ENCODE data around the gene CIBAR2.

Gene CIBAR2

DNA sequence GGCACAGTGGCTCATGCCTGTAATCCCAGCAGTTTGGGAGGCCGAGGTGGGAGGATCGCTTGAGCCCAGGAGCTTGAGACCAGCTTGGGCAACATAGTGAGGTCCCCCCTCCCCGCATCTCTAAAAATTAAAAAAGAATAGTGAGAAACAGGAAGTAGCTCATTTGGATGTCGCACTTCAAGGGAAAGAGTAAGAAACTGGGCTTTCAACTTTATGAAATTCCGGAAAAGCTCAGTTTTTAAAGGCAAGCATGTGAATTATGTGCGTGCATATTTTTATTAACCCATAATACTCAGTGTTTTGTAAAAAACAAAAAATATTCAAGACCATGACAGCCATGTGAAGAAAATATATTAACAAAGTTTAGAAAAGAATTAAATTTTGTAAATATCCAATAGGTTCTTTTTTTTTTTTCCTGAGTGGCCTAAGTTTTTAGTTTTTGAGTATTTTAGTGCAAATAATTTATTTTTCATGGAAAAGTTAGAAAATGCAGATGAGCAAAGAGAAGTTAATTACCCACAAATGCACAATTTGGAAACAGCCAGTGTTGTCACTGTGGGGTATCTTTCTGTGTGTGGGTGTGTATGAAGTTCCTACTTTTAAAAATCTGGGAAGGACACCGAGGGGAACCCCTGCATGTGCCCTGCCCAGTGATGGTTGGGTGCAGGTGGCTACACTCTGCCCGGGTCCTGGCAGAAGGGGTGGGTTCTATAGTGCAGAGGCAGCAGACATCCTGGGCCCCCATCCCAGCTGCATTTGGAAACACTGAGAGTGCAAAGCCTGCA, 40.0 kb downstream of the CIBAR2 start:
- TF ChIP-seq SPI1 (IDR thresholded peaks at IDR 0.05; ENCODE audit: low read depth, low read length) (no peak), POLR2AphosphoS5 (IDR thresholded peaks at IDR 0.05; ENCODE audit: low read depth, low read length) (no peak), PAX5 (IDR thresholded peaks at IDR 0.05; ENCODE audit: insufficient read depth, low read length, severe bottlenecking) (no peak), POLR2A (IDR thresholded peaks at IDR 0.05; ENCODE audit: low read depth, low read length) (no peak), POU2F2 (IDR thresholded peaks at IDR 0.05; ENCODE audit: low read depth, low read length) (no peak), TAF1 (IDR thresholded peaks at IDR 0.05; ENCODE audit: low read depth, low read length) (no peak)
- FAIRE-seq (no peak), DNase-seq (ENCODE audit: insufficient read length, low spot score) (no peak)

DNA sequence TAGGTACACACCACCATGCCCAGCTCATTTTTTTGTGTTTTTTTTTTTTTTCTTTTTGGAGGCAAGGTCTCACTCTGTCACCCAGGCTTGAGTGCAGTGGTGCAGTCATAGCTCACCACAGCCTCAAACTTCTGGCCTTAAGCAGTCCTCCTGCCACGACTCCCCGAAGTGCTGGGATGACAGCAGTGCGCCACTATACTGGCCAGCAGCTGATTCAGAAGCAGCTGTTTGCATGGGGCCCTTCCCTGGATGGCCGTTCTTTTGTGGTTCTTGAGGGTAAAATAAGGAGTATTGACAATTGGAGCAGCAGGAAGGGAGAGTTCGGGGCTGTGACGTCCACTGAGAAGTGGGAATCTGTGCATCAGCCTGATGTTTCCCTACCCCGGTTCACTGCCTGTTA, 43.1 kb downstream of the CIBAR2 start:
- DNase-seq (ENCODE audit: insufficient read length, low spot score) (no peak), FAIRE-seq (no peak)
- TF ChIP-seq SPI1 (IDR thresholded peaks at IDR 0.05; ENCODE audit: low read depth, low read length) (no peak), POLR2A (IDR thresholded peaks at IDR 0.05; ENCODE audit: low read depth, low read length) (no peak), POU2F2 (IDR thresholded peaks at IDR 0.05; ENCODE audit: low read depth, low read length) (no peak), POLR2AphosphoS5 (IDR thresholded peaks at IDR 0.05; ENCODE audit: low read depth, low read length) (no peak), PAX5 (IDR thresholded peaks at IDR 0.05; ENCODE audit: insufficient read depth, low read length, severe bottlenecking) (no peak), TAF1 (IDR thresholded peaks at IDR 0.05; ENCODE audit: low read depth, low read length) (no peak)

DNA sequence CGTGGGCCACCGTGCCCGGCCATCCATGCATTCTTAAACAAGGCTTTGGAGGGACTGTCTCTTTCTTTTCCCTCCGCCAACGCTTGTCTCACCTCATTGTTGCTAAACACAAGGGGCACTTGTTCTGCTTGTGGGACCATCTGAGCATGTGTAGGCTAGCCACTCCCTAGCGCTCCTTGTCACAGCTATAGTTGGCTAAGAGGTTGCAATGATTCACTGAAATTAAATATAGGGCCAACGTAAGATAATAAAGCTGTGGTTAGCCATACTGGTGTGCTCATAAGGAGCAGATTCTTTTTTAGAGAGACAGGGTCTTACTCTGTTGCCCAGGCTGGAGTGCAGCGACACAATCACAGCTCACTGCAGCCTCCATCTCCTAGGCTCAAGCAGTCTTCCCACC, 43.5 kb downstream of the CIBAR2 start:
- FAIRE-seq (no peak), DNase-seq (ENCODE audit: insufficient read length, low spot score) (no peak)
- TF ChIP-seq POU2F2 (IDR thresholded peaks at IDR 0.05; ENCODE audit: low read depth, low read length), result no peak
- no peak for TF ChIP-seq TAF1 (IDR thresholded peaks at IDR 0.05; ENCODE audit: low read depth, low read length)
- TF ChIP-seq POLR2AphosphoS5 (IDR thresholded peaks at IDR 0.05; ENCODE audit: low read depth, low read length), result no peak
- no peak for TF ChIP-seq PAX5 (IDR thresholded peaks at IDR 0.05; ENCODE audit: insufficient read depth, low read length, severe bottlenecking)
- TF ChIP-seq SPI1 (IDR thresholded peaks at IDR 0.05; ENCODE audit: low read depth, low read length), result no peak
- no peak for TF ChIP-seq POLR2A (IDR thresholded peaks at IDR 0.05; ENCODE audit: low read depth, low read length)

DNA sequence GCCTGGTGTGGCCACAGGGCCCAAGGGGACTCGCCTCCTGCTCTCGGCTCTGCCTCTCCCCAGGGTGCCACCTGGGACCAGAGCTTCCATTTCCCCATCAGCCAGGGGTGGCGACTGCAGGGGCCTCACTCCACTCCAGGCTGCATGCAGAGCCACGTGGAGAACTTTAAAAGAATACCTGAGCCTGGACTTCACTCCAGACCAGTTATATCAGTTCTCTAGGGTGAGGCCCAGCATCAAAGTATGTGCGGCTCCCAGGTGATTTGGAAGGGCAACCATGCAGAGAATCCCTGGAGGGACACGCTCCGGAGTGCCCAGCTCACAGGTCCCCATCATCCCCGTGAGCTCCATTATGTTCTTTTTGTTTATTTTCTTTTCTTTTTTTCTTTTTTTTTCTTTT, 44.8 kb downstream of the CIBAR2 start:
- TF ChIP-seq SPI1 (IDR thresholded peaks at IDR 0.05; ENCODE audit: low read depth, low read length), result no peak
- no peak for TF ChIP-seq PAX5 (IDR thresholded peaks at IDR 0.05; ENCODE audit: insufficient read depth, low read length, severe bottlenecking)
- no peak for TF ChIP-seq POLR2A (IDR thresholded peaks at IDR 0.05; ENCODE audit: low read depth, low read length)
- no peak for TF ChIP-seq POLR2AphosphoS5 (IDR thresholded peaks at IDR 0.05; ENCODE audit: low read depth, low read length)
- no peak for TF ChIP-seq POU2F2 (IDR thresholded peaks at IDR 0.05; ENCODE audit: low read depth, low read length)
- TF ChIP-seq TAF1 (IDR thresholded peaks at IDR 0.05; ENCODE audit: low read depth, low read length), result no peak
- FAIRE-seq, result no peak

DNA sequence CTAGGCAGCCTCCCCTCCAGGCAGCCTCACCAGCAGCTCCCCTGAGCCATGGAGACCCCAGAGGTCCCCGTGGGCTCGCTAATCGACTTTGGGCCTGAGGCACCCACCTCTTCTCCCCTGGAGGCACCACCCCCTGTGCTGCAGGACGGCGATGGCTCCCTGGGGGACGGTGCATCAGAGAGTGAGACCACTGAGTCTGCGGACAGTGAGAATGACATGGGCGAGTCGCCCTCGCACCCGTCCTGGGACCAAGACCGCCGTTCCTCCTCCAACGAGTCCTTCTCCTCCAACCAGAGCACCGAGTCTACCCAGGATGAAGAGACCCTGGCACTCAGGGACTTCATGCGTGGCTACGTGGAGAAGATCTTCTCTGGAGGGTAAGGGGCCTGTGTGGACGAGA, 45.2 kb downstream of the CIBAR2 start:
- DNase-seq (ENCODE audit: insufficient read length, low spot score) (no peak), FAIRE-seq (no peak)
- TF ChIP-seq PAX5 (IDR thresholded peaks at IDR 0.05; ENCODE audit: insufficient read depth, low read length, severe bottlenecking), result no peak
- TF ChIP-seq SPI1 (IDR thresholded peaks at IDR 0.05; ENCODE audit: low read depth, low read length), result no peak

More for the DNA sequence above, 44.8 kb downstream of the CIBAR2 start:
- DNase-seq (ENCODE audit: insufficient read length, low spot score), result no peak

DNA sequence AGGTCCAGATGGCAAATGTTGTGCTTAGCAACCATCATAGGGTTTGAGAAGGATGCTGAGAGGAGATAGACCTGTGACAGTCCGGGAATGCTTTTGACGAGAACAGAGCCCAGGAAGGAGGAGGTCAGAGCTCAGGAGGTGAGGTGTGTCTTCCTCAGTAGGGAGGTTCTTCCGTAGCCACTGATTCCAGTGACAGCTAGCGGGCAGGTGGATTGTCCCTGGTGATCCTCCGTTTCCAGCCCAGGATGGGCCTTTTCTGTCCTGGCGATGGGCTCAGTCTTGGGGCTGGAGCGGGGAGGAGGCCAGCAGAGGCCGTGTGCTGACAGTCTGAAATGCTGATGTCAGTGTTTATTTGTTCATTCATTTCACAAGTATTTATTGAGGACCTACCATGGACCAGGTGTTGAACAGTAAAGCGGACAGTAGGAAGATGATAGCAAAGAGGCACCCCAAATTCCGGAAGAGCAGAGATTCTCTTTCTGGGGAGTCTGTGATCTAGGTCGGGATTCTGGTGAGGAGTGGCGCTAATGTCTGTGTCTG, 45.9 kb downstream of the CIBAR2 start:
- TF ChIP-seq POLR2A (IDR thresholded peaks at IDR 0.05; ENCODE audit: low read depth, low read length) (no peak), SPI1 (IDR thresholded peaks at IDR 0.05; ENCODE audit: low read depth, low read length) (no peak), PAX5 (IDR thresholded peaks at IDR 0.05; ENCODE audit: insufficient read depth, low read length, severe bottlenecking) (no peak), POU2F2 (IDR thresholded peaks at IDR 0.05; ENCODE audit: low read depth, low read length) (no peak), TAF1 (IDR thresholded peaks at IDR 0.05; ENCODE audit: low read depth, low read length) (no peak), POLR2AphosphoS5 (IDR thresholded peaks at IDR 0.05; ENCODE audit: low read depth, low read length) (no peak)
- DNase-seq (ENCODE audit: insufficient read length, low spot score) (no peak), FAIRE-seq (no peak)

DNA sequence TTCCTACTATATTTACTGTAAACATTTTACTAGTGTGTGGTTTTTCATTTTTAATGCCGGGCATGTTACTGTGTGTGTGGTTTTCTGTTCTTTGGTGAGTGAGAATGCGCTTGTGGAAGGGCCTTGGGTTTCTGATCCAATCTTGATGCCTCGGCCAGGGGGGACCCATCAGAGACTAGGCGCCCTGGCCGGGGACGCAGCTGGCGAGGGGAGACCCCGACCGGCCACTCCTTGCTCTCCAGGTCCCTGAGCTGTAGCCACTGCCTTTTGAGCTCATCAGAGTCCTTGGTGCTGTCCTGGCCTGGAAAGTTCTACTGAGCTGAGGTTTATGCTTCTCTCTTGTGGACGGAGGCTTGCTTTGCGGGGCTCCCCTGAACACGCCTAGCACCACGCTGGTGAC, 47.2 kb downstream of the CIBAR2 start:
- FAIRE-seq (no peak), DNase-seq (ENCODE audit: insufficient read length, low spot score) (no peak)
- TF ChIP-seq SPI1 (IDR thresholded peaks at IDR 0.05; ENCODE audit: low read depth, low read length), result no peak
- no peak for TF ChIP-seq TAF1 (IDR thresholded peaks at IDR 0.05; ENCODE audit: low read depth, low read length)
- no peak for TF ChIP-seq POLR2AphosphoS5 (IDR thresholded peaks at IDR 0.05; ENCODE audit: low read depth, low read length)
- TF ChIP-seq POLR2A (IDR thresholded peaks at IDR 0.05; ENCODE audit: low read depth, low read length), result no peak
- no peak for TF ChIP-seq PAX5 (IDR thresholded peaks at IDR 0.05; ENCODE audit: insufficient read depth, low read length, severe bottlenecking)
- no peak for TF ChIP-seq POU2F2 (IDR thresholded peaks at IDR 0.05; ENCODE audit: low read depth, low read length)

DNA sequence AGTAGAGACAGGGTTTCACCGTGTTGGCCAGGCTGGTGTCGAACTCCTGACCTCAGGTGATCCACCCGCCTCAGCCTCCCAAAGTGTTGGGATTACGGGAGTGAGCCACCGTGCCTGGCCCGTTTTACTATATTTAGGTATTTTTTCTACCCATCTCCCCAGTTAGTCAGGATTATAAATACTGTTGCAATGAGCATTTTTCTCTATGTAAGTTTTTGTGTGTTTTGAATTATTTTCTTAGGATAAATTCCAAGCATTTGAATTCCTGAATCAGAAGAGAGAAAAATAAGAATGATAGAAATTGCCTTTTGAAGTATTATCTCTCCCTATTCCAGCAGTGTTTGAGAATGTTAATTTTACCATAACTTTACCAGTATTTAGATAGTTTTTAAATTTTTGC, 48.1 kb downstream of the CIBAR2 start:
- DNase-seq (ENCODE audit: insufficient read length, low spot score) (no peak), FAIRE-seq (no peak)
- TF ChIP-seq POU2F2 (IDR thresholded peaks at IDR 0.05; ENCODE audit: low read depth, low read length) (no peak), PAX5 (IDR thresholded peaks at IDR 0.05; ENCODE audit: insufficient read depth, low read length, severe bottlenecking) (no peak), POLR2A (IDR thresholded peaks at IDR 0.05; ENCODE audit: low read depth, low read length) (no peak), POLR2AphosphoS5 (IDR thresholded peaks at IDR 0.05; ENCODE audit: low read depth, low read length) (no peak), TAF1 (IDR thresholded peaks at IDR 0.05; ENCODE audit: low read depth, low read length) (no peak), SPI1 (IDR thresholded peaks at IDR 0.05; ENCODE audit: low read depth, low read length) (no peak)

DNA sequence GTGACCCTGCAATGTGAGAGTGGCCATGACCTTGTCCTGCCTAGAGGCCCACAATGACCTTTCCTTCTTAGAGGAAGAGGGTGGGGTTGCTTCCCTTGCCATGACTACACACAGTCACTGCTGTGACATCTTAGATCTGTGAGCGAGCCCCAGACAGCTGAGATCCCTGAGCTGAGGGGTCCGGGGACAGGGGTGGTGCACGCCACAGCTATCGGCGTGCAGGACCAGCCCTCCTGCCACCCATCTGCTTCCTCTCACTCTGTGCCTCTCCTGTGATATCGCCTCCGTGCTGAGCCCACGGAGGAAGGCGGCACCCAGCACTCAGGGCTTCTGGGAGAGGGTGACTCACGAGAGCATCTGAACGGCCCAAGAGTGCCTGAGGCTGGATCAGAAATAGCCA, 49.4 kb downstream of the CIBAR2 start:
- FAIRE-seq (no peak), DNase-seq (ENCODE audit: insufficient read length, low spot score) (no peak)
- TF ChIP-seq POLR2A (IDR thresholded peaks at IDR 0.05; ENCODE audit: low read depth, low read length), result no peak
- no peak for TF ChIP-seq POLR2AphosphoS5 (IDR thresholded peaks at IDR 0.05; ENCODE audit: low read depth, low read length)
- TF ChIP-seq POU2F2 (IDR thresholded peaks at IDR 0.05; ENCODE audit: low read depth, low read length), result no peak
- no peak for TF ChIP-seq PAX5 (IDR thresholded peaks at IDR 0.05; ENCODE audit: insufficient read depth, low read length, severe bottlenecking)
- TF ChIP-seq TAF1 (IDR thresholded peaks at IDR 0.05; ENCODE audit: low read depth, low read length), result no peak
- TF ChIP-seq SPI1 (IDR thresholded peaks at IDR 0.05; ENCODE audit: low read depth, low read length), result no peak
